HG02981 (cell line): Measurements from ENCODE around the gene MOK.

Experiments
- ATAC-seq: cut with Tn5 transposase; IDR thresholded peaks from one replicate; pipeline ENCODE4 v1.9.1; 2021; ENCODE audit warnings: mild to moderate bottlenecking, moderate library complexity; ENCODE audit not compliant: unreplicated experiment

Gene MOK

GRCh38 chr14:102209224-102209966 lies 95.6 kb downstream of the MOK start:
- no peak for ATAC-seq

GRCh38 chr14:102208741-102209140 lies 96.2 kb downstream of the MOK start:
- no peak for ATAC-seq

- no peak for ATAC-seq
Measured at GRCh38 chr14:102207831-102208365, 97.1 kb downstream of the MOK start.

- ATAC-seq, result no peak
Measured at GRCh38 chr14:102206918-102207317, 98.0 kb downstream of the MOK start.

- ATAC-seq, result no peak
Measured at GRCh38 chr14:102205560-102205959, 99.4 kb downstream of the MOK start.

DNA sequence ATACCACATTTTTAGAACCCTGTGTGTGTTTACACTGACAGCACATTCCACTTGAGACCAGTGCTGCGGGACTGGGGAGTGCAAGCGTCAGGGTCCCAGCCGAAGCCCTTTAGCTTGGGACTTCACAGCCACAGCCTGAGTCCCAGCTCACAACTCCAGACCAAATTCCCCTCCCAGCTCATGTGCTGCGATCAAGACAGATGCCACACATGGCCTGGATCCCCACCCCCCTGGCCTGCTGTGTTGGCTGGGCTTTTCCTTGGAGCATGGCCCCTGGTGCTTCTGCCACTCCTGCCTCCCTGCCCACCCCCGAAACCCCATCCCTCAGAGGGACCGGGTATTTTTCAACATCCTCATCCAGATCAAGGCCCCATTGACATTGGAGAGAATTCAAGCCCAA lies 101.6 kb downstream of the MOK start:
- no peak for ATAC-seq

DNA sequence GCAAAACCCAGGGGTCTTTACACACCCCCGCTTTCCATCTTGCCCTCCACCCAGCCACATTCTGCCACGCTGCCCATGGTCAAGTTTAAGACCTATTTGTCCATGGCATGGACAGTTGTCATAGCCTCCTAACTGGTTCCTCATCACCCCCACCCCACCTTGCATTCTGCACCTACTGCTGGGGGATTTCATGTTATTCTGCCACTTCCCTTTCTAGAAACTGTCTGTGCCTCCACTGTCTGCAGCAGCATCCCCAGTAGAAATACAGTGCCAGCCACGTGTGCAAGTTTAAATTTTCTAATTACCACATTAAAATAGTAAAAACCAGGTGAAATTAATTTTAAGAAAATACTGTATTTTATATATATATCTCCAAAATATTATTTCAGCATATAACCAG lies 102.0 kb downstream of the MOK start:
- ATAC-seq, result no peak

GRCh38 chr14:102201776-102202175 lies 103.2 kb downstream of the MOK start:
- no peak for ATAC-seq

GRCh38 chr14:102201353-102201738 lies 103.6 kb downstream of the MOK start:
- no peak for ATAC-seq

- no peak for ATAC-seq
Measured at GRCh38 chr14:102200690-102201352, 104.1 kb downstream of the MOK start.

DNA sequence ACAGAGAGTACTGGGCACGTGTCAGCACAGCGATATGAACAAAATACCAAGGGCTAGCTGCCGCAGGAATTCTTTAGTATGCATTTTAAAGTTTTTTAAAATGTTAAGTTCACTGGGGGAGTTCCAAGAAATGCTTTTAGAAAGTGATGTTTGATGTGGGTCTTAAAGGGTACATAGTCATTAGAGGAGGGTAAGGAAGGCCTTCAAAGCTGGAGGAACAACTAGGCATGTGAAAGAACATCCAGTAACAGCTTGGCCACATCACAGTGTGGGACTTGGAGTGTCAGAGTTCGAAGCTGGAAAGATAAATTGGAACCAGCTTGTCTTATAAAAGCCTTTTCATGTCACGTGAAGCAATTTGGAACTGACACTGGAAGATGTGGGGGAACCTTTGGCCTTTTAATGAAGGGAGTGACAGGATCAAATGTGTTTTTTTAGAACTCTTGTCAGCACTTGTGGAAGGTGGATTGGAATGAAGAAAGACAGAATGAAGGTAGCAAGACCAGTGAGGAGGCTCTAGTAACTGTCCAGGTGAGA lies 107.6 kb downstream of the MOK start:
- ATAC-seq, result no peak

DNA sequence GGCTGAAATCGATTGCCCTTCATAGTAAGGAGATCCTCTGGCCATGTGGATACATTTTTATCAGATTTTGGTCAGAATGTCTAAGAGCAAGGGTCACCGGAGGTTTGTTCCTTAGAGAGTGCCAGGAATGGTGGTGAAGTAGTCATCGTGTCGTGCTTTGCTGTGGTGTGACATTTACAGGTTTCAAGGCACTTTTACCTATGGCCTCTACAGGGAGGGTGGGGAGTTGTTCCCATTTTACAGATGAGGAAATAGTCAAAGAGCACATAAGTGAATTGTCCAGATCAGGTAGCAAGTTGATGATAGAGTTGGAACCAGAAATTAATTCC lies 108.1 kb downstream of the MOK start:
- ATAC-seq, result no peak

DNA sequence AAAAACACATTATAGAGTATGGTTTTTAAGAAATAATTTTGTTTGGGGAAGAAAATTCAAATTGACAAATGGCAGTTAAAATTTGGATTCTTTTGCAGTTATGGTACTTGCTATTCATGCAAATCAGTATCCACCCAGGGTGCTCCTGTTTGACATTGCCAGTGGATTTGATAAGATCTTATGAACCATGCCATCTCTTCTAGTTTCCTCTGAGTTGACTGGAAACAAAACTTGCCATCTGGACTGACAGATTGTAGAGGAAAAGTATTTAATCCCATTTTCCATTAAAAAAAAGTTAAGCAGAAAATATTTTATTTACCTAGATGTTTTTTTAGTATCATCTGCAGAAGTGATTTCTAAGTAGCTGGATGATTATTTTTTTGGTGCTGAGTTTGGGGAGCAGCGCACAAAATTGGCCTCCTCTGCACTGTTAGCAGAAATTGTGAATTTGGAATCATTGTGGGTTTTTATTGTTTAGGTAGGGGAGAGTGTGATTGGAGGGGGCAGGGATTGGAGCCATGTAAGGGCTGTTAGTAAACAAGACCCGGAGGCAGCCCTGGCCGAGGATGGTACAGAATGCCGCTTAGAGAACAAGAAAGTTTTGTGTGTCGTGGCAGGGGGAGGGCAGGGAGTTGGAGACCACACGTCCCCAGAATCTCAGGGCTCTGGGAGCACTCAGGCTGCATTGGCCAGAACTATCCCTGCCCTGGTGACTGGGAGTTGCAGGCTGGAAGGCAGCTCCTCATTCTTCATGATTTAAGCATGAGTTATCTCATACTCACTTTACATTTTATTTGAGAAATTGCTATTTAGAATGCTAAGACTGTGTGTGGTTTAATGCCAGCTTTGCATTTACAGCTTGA lies 108.7 kb downstream of the MOK start:
- ATAC-seq, result no peak

DNA sequence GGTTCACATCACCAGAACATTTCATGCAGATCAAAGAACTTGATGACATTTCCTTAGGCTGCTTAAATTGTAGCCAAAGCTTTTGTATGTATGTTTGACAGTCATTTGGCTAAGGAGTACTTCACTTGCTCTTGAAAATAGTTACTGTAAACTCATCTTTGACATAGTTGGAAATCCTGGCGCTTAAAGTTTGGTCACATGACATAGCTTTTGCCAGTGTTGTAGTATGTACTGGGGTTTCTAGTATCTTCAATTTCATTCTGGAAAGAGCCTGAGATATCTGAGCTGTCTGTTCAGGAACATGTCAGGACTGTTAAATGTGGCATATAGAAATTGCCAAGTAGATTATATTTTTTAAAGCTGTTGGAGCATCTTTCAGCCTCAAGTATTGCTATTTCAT lies 109.5 kb downstream of the MOK start:
- no peak for ATAC-seq

GRCh38 chr14:102194856-102195255 lies 110.1 kb downstream of the MOK start:
- no peak for ATAC-seq

- ATAC-seq, result no peak
Measured at GRCh38 chr14:102192840-102193502, 112.0 kb downstream of the MOK start.

- no peak for ATAC-seq
Measured at GRCh38 chr14:102189874-102190273, 115.1 kb downstream of the MOK start.

DNA sequence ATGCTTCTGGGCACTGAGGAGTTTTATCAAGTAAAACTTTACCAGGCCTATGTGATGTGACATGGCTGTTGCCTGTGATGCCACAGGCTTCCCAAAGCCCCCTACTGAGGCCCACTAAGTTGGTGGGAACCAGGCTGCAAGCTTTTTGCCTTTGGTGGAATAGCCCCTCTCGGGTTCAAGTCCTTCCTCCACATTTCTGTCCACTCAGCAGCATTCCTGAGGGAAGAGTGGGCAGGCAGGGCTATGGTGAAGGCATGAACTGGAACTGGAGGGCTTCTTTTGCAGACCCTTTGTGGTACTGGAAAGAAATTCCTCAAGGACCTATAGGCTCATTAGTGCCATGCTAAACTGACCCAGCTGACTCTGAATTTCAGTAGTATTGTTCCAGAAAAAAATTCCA lies 116.8 kb downstream of the MOK start:
- no peak for ATAC-seq

GRCh38 chr14:102187568-102188001 lies 117.4 kb downstream of the MOK start:
- ATAC-seq, result no peak

DNA sequence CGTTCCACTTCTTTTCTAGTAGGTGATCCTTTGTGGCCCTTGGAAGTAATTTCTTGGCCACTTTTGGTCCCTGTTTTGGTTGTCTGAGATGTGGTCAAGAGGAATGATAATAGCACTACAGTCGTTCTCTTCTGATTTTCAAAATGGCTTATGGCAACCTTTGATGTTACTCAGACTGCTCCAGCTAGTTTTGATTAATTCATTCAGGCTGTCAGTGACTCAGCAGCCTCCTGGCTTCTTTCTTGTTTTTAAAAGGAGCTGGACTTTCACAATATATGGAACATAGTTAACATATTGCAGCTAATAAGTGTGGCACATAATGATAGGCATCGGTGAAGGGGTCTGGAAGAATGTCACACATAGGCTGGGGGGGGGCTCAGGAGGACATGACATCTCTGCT lies 117.9 kb downstream of the MOK start:
- ATAC-seq, result no peak

- no peak for ATAC-seq
Measured at GRCh38 chr14:102185360-102185759, 119.6 kb downstream of the MOK start.
